ENCODE results near the gene TRPM4.

Gene TRPM4

GRCh38 chr19:49157445-49158224, at the start of gene TRPM4:
Gene TRPM4 (plus strand): TSS chr19:49157792. CDS start chr19:49157867, 75 bp downstream.
- H3K4me3 ChIP-seq (ENCODE audit: low read depth, low read length) = peak within 1 kb of the TSS; percentile 94
- no peak for TF ChIP-seq CTCF (IDR thresholded peaks at IDR 0.05; ENCODE audit: low read depth, low read length)

GRCh38 chr19:49109051-49109450, 48.5 kb upstream of the TRPM4 start:
- no peak for TF ChIP-seq CTCF (IDR thresholded peaks at IDR 0.05; ENCODE audit: low read depth, low read length)

GRCh38 chr19:49109569-49110233, 47.9 kb upstream of the TRPM4 start:
- TF ChIP-seq CTCF (IDR thresholded peaks at IDR 0.05; ENCODE audit: low read depth, low read length) = no peak
- H3K4me3 ChIP-seq (ENCODE audit: low read depth, low read length) = no peak overlapping the region

More at GRCh38 chr19:49109051-49109450, 48.5 kb upstream of the TRPM4 start:
- H3K4me3 ChIP-seq (ENCODE audit: low read depth, low read length) = no peak overlapping the region

- no peak for TF ChIP-seq CTCF (IDR thresholded peaks at IDR 0.05; ENCODE audit: low read depth, low read length)
- H3K4me3 ChIP-seq (ENCODE audit: low read depth, low read length) = no peak overlapping the region
These were observed 47.0 kb upstream of the TRPM4 start for GRCh38 chr19:49110567-49110966.

GRCh38 chr19:49111218-49111998, 46.2 kb upstream of the TRPM4 start:
- no peak overlapping the region for H3K4me3 ChIP-seq (ENCODE audit: low read depth, low read length)

More at GRCh38 chr19:49111218-49111998, 46.2 kb upstream of the TRPM4 start:
- TF ChIP-seq CTCF (IDR thresholded peaks at IDR 0.05; ENCODE audit: low read depth, low read length) = no peak

All from WI38 (cell line).